MCF 10A (cell line): ENCODE data around the gene WASL. TPM values are rescaled to one million over a fixed set of nuclear protein-coding genes. Genes with fewer than 3 reads are reported as not detected.

Experiments
- Bru-seq: library from RNA; stranded (reverse); fragments of 400-500 nt; gene quantifications from one replicate; lab custom pipeline; 2021; lab: Mats Ljungman, UMichigan
- BruChase-seq, 2 experiments: library from RNA; stranded (reverse); fragments of 400-500 nt; gene quantifications; one replicate each; lab custom pipeline; 2021; lab: Mats Ljungman, UMichigan
- BruUV-seq: library from RNA; stranded (reverse); fragments of 400-500 nt; replicated peaks from 2 replicates; lab custom pipeline; 2021; lab: Mats Ljungman, UMichigan
- CTCF ChIA-PET: fragments of 300-600 bp; sonication (Branson Sonifier 250); formaldehyde crosslinking; extraction: SDS; loops from one replicate; lab custom pipeline; 2021; ENCODE audit warnings: antibody characterized with exemption, inconsistent platforms; lab: Yijun Ruan, JAX
- POLR2A ChIA-PET: fragments of 300-600, 350-650 bp; sonication (Branson Sonifier 250); formaldehyde crosslinking; extraction: SDS; loops from one replicate; lab custom pipeline; 2020; ENCODE audit warnings: antibody characterized with exemption, inconsistent platforms; lab: Yijun Ruan, JAX
- DNase-seq: peaks from one replicate; pipeline ENCODE4 v3.0.0-alpha.2; 2018; ENCODE audit not compliant: unreplicated experiment
- H3K27ac Mint-ChIP-seq: one replicate; pipeline ENCODE4 v1.8.0; 2022; ENCODE audit warnings: mild to moderate bottlenecking, low read depth, mixed read lengths; ENCODE audit not compliant: unreplicated experiment
- H3K27me3 Mint-ChIP-seq: one replicate; pipeline ENCODE4 v1.8.0; 2022; ENCODE audit warnings: mixed read lengths; ENCODE audit not compliant: insufficient read depth, unreplicated experiment
- H3K36me3 Mint-ChIP-seq: one replicate; pipeline ENCODE4 v1.8.0; 2022; ENCODE audit warnings: mild to moderate bottlenecking, moderate library complexity, mixed read lengths; ENCODE audit not compliant: insufficient read depth, unreplicated experiment
- H3K4me1 Mint-ChIP-seq: one replicate; pipeline ENCODE4 v1.8.0; 2022; ENCODE audit warnings: mixed read lengths; ENCODE audit not compliant: insufficient read depth, unreplicated experiment
- H3K4me3 Mint-ChIP-seq: one replicate; pipeline ENCODE4 v1.8.0; 2022; ENCODE audit warnings: mild to moderate bottlenecking, moderate library complexity, mixed read lengths; ENCODE audit not compliant: unreplicated experiment
- H3K9me3 Mint-ChIP-seq: one replicate; pipeline ENCODE4 v1.8.0; 2022; ENCODE audit warnings: mixed read lengths; ENCODE audit not compliant: unreplicated experiment
- CTCF ChIP-seq: fragments of 200-600 bp; IDR thresholded peaks from one replicate; pipeline ENCODE4 v1.8.0; 2022; ENCODE audit warnings: antibody characterized with exemption, mild to moderate bottlenecking; ENCODE audit not compliant: unreplicated experiment
- intact Hi-C: fragments of 100-400 bp; cut with micrococcal nuclease; formaldehyde crosslinking; loops from 2 replicates; pipeline ENCODE4 v1.14.1; 2022
- long read RNA-seq: library from polyadenylated mRNA; stranded (forward); transcript quantifications from one replicate; pipeline ENCODE4 v2.0.0, GENCODE V29; 2022
- total RNA-seq: library from RNA; stranded (reverse); gene quantifications from 2 replicates; pipeline ENCODE4 v1.2.3, GENCODE V29; 2022

The WASL gene
- total RNA-seq = 34.7 and 38.8 TPM in 2 replicates
- Bru-seq, nascent RNA = percentile 92 among the genes with signal in this experiment
- percentile 90 among the genes with signal in this experiment for BruChase-seq, experiment 1, labeled RNA remaining after a 6-hour chase
- percentile 88 among the genes with signal in this experiment for BruChase-seq, experiment 2, labeled RNA remaining after a 2-hour chase
- long read RNA-seq, full-length matches to known transcripts = 10 of 22 reads
- long read RNA-seq, partial matches to known transcripts = 7 of 22 reads
- long read RNA-seq, other reads (novel, unspliced or antisense) = 5 of 22 reads

GRCh38 chr7:123748734-123749536 lies at the start of gene WASL:
TSS of gene WASL (minus strand) at chr7:123749003. CDS start at chr7:123748734, 269 bp downstream.
- ChIA-PET POLR2A (interaction anchor here (0.5 to 9.2 kb wide), 49 partner anchors 9 to 215 kb away, joined by 3 to 367 read pairs (median 6); partner anchors contain the start of genes IQUB and NDUFA5), CTCF (interaction anchor here (0.6 to 3.9 kb wide), 19 partner anchors 8 to 146 kb away, joined by 3 to 24 read pairs (median 4); no protein-coding TSS in a partner anchor)
- intact Hi-C loops = loop anchor here (1.0 kb wide), 3 partner anchors 20 to 116 kb away; no protein-coding TSS in a partner anchor
- Mint-ChIP-seq H3K4me1 (peaks cover 44% of the 10 kb centered on the region), H3K27ac (peak within 1 kb of the TSS; percentile 99), H3K27me3 (no peaks in the 10 kb centered on the region), H3K36me3 (no peaks in the 10 kb centered on the region), H3K9me3 (no peaks in the 10 kb centered on the region), H3K4me3 (peak within 1 kb of the TSS; percentile 98)
- no TSS peak for BruUV-seq
- DNase-seq = peak; percentile 87
- no peak for TF ChIP-seq CTCF

GRCh38 chr7:123797673-123798531 lies 49.1 kb upstream of the WASL start:
- Mint-ChIP-seq H3K27me3 (no peaks in the 10 kb centered on the region), H3K36me3 (no peaks in the 10 kb centered on the region), H3K4me1 (peaks cover 12% of the 10 kb centered on the region), H3K27ac (peak overlapping the region; percentile 94), H3K4me3 (peak overlapping the region; percentile 63), H3K9me3 (no peaks in the 10 kb centered on the region)
- POLR2A ChIA-PET = interaction anchor here (0.6 to 4.7 kb wide), 26 partner anchors 9 to 1391 kb away, joined by 3 to 58 read pairs (median 4); partner anchors contain the start of genes NDUFA5 and WASL
- TF ChIP-seq CTCF = peak; percentile 51
- no TSS peak for BruUV-seq
- CTCF ChIA-PET = interaction anchor here (0.6 to 5.8 kb wide), 40 partner anchors 9 to 1012 kb away, joined by 3 to 146 read pairs (median 4); partner anchors contain the start of genes GPR37 and WASL
- intact Hi-C loops = loop anchor here (1.0 to 10.0 kb wide), 12 partner anchors 27 to 1057 kb away; partner anchors contain the start of gene WASL
- DNase-seq = peak; percentile 95

- H3K4me3 Mint-ChIP-seq = no peak overlapping the region
- no peaks in the 10 kb centered on the region for H3K36me3 Mint-ChIP-seq
- no peak for TF ChIP-seq CTCF
- POLR2A ChIA-PET = interaction anchor here (2.8 to 4.7 kb wide), 3 partner anchors 25 to 68 kb away, joined by 42 to 58 read pairs (median 48); partner anchors contain the start of gene WASL
- BruUV-seq = no TSS peak
- CTCF ChIA-PET = interaction anchor here (0.6 to 5.8 kb wide), 14 partner anchors 9 to 1013 kb away, joined by 3 to 146 read pairs (median 8); partner anchors contain the start of genes GPR37 and WASL
- no peaks in the 10 kb centered on the region for H3K27me3 Mint-ChIP-seq
- no peaks in the 10 kb centered on the region for H3K9me3 Mint-ChIP-seq
- H3K4me1 Mint-ChIP-seq = peaks cover 12% of the 10 kb centered on the region
- DNase-seq = no peak
- no peak overlapping the region for H3K27ac Mint-ChIP-seq
- intact Hi-C loops = loop anchor here (2.0 to 10.0 kb wide), 5 partner anchors 114 to 1058 kb away; no protein-coding TSS in a partner anchor
Measured at GRCh38 chr7:123796568-123796967, 47.8 kb upstream of the WASL start.
